B cell (primary cell): Measurements from ENCODE around the gene HOXA4. TPM values are rescaled to one million over a fixed set of nuclear protein-coding genes. Genes with fewer than 3 reads are reported as not detected.

Source experiments
- ATAC-seq: fragments of 200-7000 bp; cut with Tn5 transposase; one replicate; pipeline ENCODE4 v1.10.0; 2021; ENCODE audit warnings: low read depth, mild to moderate bottlenecking, moderate number of reproducible peaks, moderate library complexity
- CTCF ChIA-PET: fragments of 350-600 bp; sonication (Branson Sonifier 250); formaldehyde crosslinking; loops from one replicate; lab custom pipeline; 2021; ENCODE audit warnings: antibody characterized with exemption, inconsistent platforms; lab: Charles Lee
- POLR2A ChIA-PET: fragments of 350-600 bp; sonication (Branson Sonifier 250); formaldehyde crosslinking; loops from one replicate; lab custom pipeline; 2021; ENCODE audit warnings: antibody characterized with exemption; lab: Charles Lee
- DNase-seq: peaks from one replicate; pipeline ENCODE4 v3.0.0; 2013
- H2AFZ ChIP-seq: 2 replicates; pipeline ENCODE4 v1.6.1; 2012; ENCODE audit warnings: mild to moderate bottlenecking, low read depth, low read length; ENCODE audit not compliant: insufficient read depth, poor library complexity, severe bottlenecking
- H3K27ac ChIP-seq, 2 donors: 1 replicate in 1 of 2; 2 replicates in 1 of 2; pipeline ENCODE4 v1.5.1; 2012 to 2013; ENCODE audit warnings: low read length in 2 of 2, mild to moderate bottlenecking in 2 of 2, moderate library complexity in 1 of 2
- H3K27me3 ChIP-seq, 4 experiments: fragments of 200-600 bp in 1 of 4; sonication (generic) in 1 of 4; replicated peaks in 1 of 4; 1 replicate in 2 of 4; 2 replicates in 2 of 4; pipeline versions ENCODE4 v1.6.1 to v1.7.0; 2013 to 2016; ENCODE audit warnings: low read length in 3 of 4, mild to moderate bottlenecking in 2 of 4, mixed read lengths in 1 of 4, moderate library complexity in 1 of 4; ENCODE audit not compliant: insufficient read depth in 4 of 4, control insufficient read depth in 3 of 4; ENCODE audit errors: control extremely low read depth in 1 of 4
- H3K36me3 ChIP-seq, 2 experiments: replicated peaks in 1 of 2; 1 replicate in 1 of 2; 2 replicates in 1 of 2; pipeline versions ENCODE4 v1.6.1 to v1.7.1; 2013; ENCODE audit warnings: low read length in 1 of 2; ENCODE audit not compliant: insufficient read depth in 2 of 2, control insufficient read depth in 1 of 2; ENCODE audit errors: control extremely low read depth in 1 of 2, extremely low read depth in 1 of 2
- H3K4me1 ChIP-seq, 2 donors: fragments of 200-600 bp in 1 of 2; sonication (generic) in 1 of 2; 1 replicate in 1 of 2; 2 replicates in 1 of 2; pipeline versions ENCODE4 v1.5.1 to v1.6.1; 2013 to 2017; ENCODE audit warnings: low read length in 2 of 2; ENCODE audit not compliant: control insufficient read depth in 2 of 2, insufficient read depth in 2 of 2
- H3K4me2 ChIP-seq: replicated peaks from 2 replicates; pipeline ENCODE3; 2012; ENCODE audit warnings: mild to moderate bottlenecking, low read depth, low read length; ENCODE audit not compliant: poor library complexity, severe bottlenecking
- H3K4me3 ChIP-seq, 5 experiments: fragments of 200-600 bp in 1 of 5; sonication (generic) in 1 of 5; 1 replicate in 3 of 5; 2 replicates in 2 of 5; pipeline versions ENCODE4 v1.5.1 to v1.7.0; 2011 to 2016; ENCODE audit warnings: low read length in 4 of 5, mild to moderate bottlenecking in 4 of 5, low read depth in 2 of 5, control low read depth in 1 of 5, moderate library complexity in 1 of 5; ENCODE audit not compliant: insufficient read depth in 1 of 5; ENCODE audit errors: control extremely low read depth in 1 of 5, extremely low read depth in 1 of 5
- H3K79me2 ChIP-seq: fragments of 200-600 bp; sonication (generic); one replicate; pipeline ENCODE4 v1.6.0; 2016; ENCODE audit warnings: low read length; ENCODE audit not compliant: control insufficient read depth, insufficient read depth
- H3K9ac ChIP-seq: fragments of 200-600 bp; sonication (generic); 2 replicates; pipeline ENCODE4 v1.6.1; 2017; ENCODE audit warnings: mild to moderate bottlenecking, low read length, moderate library complexity
- H3K9me3 ChIP-seq, 3 donors: one replicate each; pipeline versions ENCODE4 v1.6.1 to v1.7.1; 2013; ENCODE audit warnings: low read length in 2 of 3; ENCODE audit not compliant: control insufficient read depth in 2 of 3, insufficient read depth in 1 of 3; ENCODE audit errors: control extremely low read depth in 1 of 3
- H4K20me1 ChIP-seq: 2 replicates; pipeline ENCODE4 v1.6.0; 2012; ENCODE audit warnings: mild to moderate bottlenecking, low read length; ENCODE audit not compliant: insufficient read depth, control insufficient read depth, poor library complexity, severe bottlenecking
- H3K27ac Mint-ChIP-seq: one replicate; pipeline ENCODE4 v1.8.0; 2021; ENCODE audit warnings: mixed read lengths
- H3K27me3 Mint-ChIP-seq: one replicate; pipeline ENCODE4 v1.8.0; 2021; ENCODE audit warnings: mixed read lengths
- H3K4me1 Mint-ChIP-seq: one replicate; pipeline ENCODE4 v1.8.0; 2021; ENCODE audit warnings: mixed read lengths
- H3K4me3 Mint-ChIP-seq: one replicate; pipeline ENCODE4 v1.8.0; 2021; ENCODE audit warnings: mixed read lengths
- H3K9me3 Mint-ChIP-seq: one replicate; pipeline ENCODE4 v1.8.0; 2022; ENCODE audit warnings: mixed read lengths; ENCODE audit not compliant: insufficient read depth
- CTCF ChIP-seq: fragments of 200-600 bp; IDR thresholded peaks from one replicate; pipeline ENCODE4 v1.8.0; 2022; ENCODE audit warnings: antibody characterized with exemption, mild to moderate bottlenecking
- EZH2 ChIP-seq: IDR thresholded peaks from 2 replicates; pipeline ENCODE4 v1.6.1; 2012; ENCODE audit warnings: borderline replicate concordance, low read depth, mild to moderate bottlenecking, moderate library complexity, low read length; ENCODE audit not compliant: insufficient read depth, poor library complexity, severe bottlenecking
- WGBS: methylation state at CpG from one replicate; pipeline ENCODE4 v1.1.5; 2013; ENCODE audit warnings: missing lambda C conversion rate; ENCODE audit not compliant: insufficient coverage; 5-methylcytosine and 5-hydroxymethylcytosine counted together
- intact Hi-C: fragments of 100-400 bp; cut with micrococcal nuclease; formaldehyde crosslinking; loops from one replicate; pipeline ENCODE4 v1.10.0; 2022
- polyA plus RNA-seq: library from polyadenylated mRNA; depleted of rRNA; stranded (reverse); fragments of >200 nt; gene quantifications from 2 replicates; pipeline ENCODE4 v1.2.3, GENCODE V29; 2012
- total RNA-seq, 2 donors: library from RNA; stranded (reverse); fragments of 120-200 nt in 1 of 2; gene quantifications; 1 replicate in 1 of 2; 2 replicates in 1 of 2; pipeline versions ENCODE4 v1.2.3 to v1.2.4, GENCODE V29; 2013 to 2022

Gene HOXA4
- total and polyA plus RNA-seq, 2 donors (not counting 1 experiment from before 2014, with no cell fraction given): 0.30 TPM; not detected in 1

- peaks cover 28% of the 10 kb centered on the region for H3K4me1 Mint-ChIP-seq
- ATAC-seq: no peak
- H3K4me1 ChIP-seq: peaks cover 47 to 60% of the 10 kb centered on the region in 2 donors
- ChIA-PET CTCF (interaction anchor here (0.8 to 4.0 kb wide), 12 partner anchors 14 to 1312 kb away, joined by 3 to 122 read pairs (median 4); partner anchors contain the start of genes HOXA3 and HOXA6), POLR2A (no interaction called here)
- no peak overlapping the region for H3K9ac ChIP-seq
- peaks cover 66% of the 10 kb centered on the region for H3K27me3 Mint-ChIP-seq
- H2AFZ ChIP-seq: no peak overlapping the region
- WGBS: 14% methylated on average over 17 of the region's 24 CpGs
- peak overlapping the region; percentile 82 for H3K27ac Mint-ChIP-seq
- TF ChIP-seq EZH2: no peak
- TF ChIP-seq CTCF: no peak
- peak overlapping the region; percentile 3 for H3K4me3 Mint-ChIP-seq
- intact Hi-C loops: loop anchor here (5.0 to 10.0 kb wide), 3 partner anchors 889 to 1086 kb away; no protein-coding TSS in a partner anchor
- H3K36me3 ChIP-seq: no peaks in the 10 kb centered on the region
- H3K9me3 ChIP-seq: peaks cover 0 to 73% (median 18%) of the 10 kb centered on the region in 3 donors
- no peaks in the 10 kb centered on the region for H3K9me3 Mint-ChIP-seq
- no peak overlapping the region for H3K4me3 ChIP-seq
- H3K27me3 ChIP-seq: peaks cover 0 to 89% (median 75%) of the 10 kb centered on the region in 4 experiments
- DNase-seq: peak; percentile 46
- no peak overlapping the region for H3K27ac ChIP-seq
- peaks cover 4% of the 10 kb centered on the region for H4K20me1 ChIP-seq
- no peak overlapping the region for H3K4me2 ChIP-seq
- no peaks in the 10 kb centered on the region for H3K79me2 ChIP-seq
Observed at GRCh38 chr7:27163288-27164044, 32.9 kb upstream of the HOXA4 start.
